Measurements from ENCODE around the gene NFYA. TPM values are rescaled to one million over a fixed set of nuclear protein-coding genes. Genes with fewer than 3 reads are reported as not detected.

Gene NFYA
- total RNA-seq, 1 donor from 2014 or later = 27.8 TPM

DNA sequence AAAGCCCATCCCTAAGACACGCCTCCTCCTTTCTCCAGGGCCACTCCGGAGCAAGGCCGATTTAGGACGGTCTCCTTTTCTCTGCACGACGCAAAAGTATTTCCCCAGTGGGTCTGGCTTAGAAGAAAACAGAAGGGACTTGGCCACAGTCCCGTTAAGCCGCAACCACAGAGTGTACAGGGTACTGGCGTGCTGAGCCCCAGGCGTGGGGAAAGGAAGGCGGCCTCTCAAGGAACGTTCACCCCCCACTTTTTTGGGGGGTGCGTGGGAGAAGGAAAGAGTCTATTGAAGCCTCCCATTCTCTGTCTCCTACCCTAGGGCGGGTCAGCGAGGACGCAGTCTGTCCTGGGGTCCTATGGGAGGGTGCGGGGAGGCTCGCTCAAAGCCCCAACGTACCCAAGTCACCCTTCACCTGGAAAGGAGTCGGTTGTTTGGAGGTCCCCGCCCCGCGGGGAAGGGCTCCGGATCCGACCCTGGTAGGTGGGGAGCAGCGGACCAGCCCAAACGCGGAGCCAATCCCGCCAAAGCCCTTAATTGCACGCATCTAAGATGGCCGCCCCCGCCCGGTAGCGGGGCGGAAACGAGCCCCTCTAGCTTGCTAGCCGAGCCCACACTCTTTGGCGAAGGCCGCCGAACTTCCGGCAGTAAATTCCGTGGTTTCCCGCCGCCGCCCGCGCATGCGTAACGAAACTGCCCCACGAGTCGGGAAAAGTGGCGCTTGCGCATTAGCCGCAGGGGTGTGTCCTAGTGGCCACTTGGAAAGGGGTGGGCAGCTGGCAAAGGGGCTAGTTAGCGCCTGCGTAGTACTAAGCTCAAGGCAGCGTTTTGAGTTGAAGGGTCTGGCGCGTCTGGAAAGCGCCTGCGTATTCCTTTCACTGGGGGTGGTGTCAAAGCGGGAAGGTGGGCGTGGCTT is 595 bp upstream of the NFYA start, which contains the start of gene OARD1:
TSS of gene OARD1 (minus strand) at position 434 of the 913 bp plus-strand sequence. CDS start 722 bp downstream, outside the sequence.
- H3K4me3 ChIP-seq (ENCODE audit: insufficient read depth, low read depth, low read length) = peak within 1 kb of the TSS; percentile 90
- H3K36me3 ChIP-seq (ENCODE audit: insufficient read depth, low read length) = peaks cover 8% of the 10 kb centered on the region
- Mint-ChIP-seq H3K4me3 (ENCODE audit: unreplicated experiment) (peak within 1 kb of the TSS; percentile 92), H3K27ac (ENCODE audit: unreplicated experiment) (peak within 1 kb of the TSS; percentile 93), H3K27me3 (ENCODE audit: low read depth, unreplicated experiment) (no peaks in the 10 kb centered on the region), H3K4me1 (ENCODE audit: low read depth, unreplicated experiment) (peaks cover 21% of the 10 kb centered on the region), H3K36me3 (ENCODE audit: low read depth, unreplicated experiment) (no peaks in the 10 kb centered on the region), H3K9me3 (ENCODE audit: unreplicated experiment) (no peaks in the 10 kb centered on the region)
- peak within 1 kb of the TSS; percentile 99 for H3K9ac ChIP-seq (ENCODE audit: low read length)
- FAIRE-seq (no peak), DNase-seq (ENCODE audit: low read depth) (peak; percentile 96)
- no peak for TF ChIP-seq EZH2 (IDR thresholded peaks at IDR 0.05; ENCODE audit: insufficient read depth, low read length)
- TF ChIP-seq, protein P1, sequence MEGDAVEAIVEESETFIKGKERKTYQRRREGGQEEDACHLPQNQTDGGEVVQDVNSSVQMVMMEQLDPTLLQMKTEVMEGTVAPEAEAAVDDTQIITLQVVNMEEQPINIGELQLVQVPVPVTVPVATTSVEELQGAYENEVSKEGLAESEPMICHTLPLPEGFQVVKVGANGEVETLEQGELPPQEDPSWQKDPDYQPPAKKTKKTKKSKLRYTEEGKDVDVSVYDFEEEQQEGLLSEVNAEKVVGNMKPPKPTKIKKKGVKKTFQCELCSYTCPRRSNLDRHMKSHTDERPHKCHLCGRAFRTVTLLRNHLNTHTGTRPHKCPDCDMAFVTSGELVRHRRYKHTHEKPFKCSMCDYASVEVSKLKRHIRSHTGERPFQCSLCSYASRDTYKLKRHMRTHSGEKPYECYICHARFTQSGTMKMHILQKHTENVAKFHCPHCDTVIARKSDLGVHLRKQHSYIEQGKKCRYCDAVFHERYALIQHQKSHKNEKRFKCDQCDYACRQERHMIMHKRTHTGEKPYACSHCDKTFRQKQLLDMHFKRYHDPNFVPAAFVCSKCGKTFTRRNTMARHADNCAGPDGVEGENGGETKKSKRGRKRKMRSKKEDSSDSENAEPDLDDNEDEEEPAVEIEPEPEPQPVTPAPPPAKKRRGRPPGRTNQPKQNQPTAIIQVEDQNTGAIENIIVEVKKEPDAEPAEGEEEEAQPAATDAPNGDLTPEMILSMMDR (IDR thresholded peaks at IDR 0.05; ENCODE audit: insufficient read depth, low read depth, low read length) = no peak
- no peaks in the 10 kb centered on the region for H3K27me3 ChIP-seq (ENCODE audit: insufficient read depth, low read length)
- H3K79me2 ChIP-seq (ENCODE audit: insufficient read depth, low read length) = peaks cover 41% of the 10 kb centered on the region
- H2AFZ ChIP-seq (ENCODE audit: low read depth, low read length) = peak within 1 kb of the TSS; percentile 87
- H3K4me1 ChIP-seq (ENCODE audit: insufficient read depth, low read length) = peaks cover 9% of the 10 kb centered on the region
- H3K4me2 ChIP-seq (ENCODE audit: low read length) = peak within 1 kb of the TSS; percentile 99
- H4K20me1 ChIP-seq (ENCODE audit: insufficient read depth, low read length) = peaks cover 30% of the 10 kb centered on the region
- peak within 1 kb of the TSS; percentile 95 for H3K27ac ChIP-seq (ENCODE audit: low read depth, low read length)
- H3K9me3 ChIP-seq (ENCODE audit: insufficient read depth, low read depth, low read length) = no peaks in the 10 kb centered on the region

DNA sequence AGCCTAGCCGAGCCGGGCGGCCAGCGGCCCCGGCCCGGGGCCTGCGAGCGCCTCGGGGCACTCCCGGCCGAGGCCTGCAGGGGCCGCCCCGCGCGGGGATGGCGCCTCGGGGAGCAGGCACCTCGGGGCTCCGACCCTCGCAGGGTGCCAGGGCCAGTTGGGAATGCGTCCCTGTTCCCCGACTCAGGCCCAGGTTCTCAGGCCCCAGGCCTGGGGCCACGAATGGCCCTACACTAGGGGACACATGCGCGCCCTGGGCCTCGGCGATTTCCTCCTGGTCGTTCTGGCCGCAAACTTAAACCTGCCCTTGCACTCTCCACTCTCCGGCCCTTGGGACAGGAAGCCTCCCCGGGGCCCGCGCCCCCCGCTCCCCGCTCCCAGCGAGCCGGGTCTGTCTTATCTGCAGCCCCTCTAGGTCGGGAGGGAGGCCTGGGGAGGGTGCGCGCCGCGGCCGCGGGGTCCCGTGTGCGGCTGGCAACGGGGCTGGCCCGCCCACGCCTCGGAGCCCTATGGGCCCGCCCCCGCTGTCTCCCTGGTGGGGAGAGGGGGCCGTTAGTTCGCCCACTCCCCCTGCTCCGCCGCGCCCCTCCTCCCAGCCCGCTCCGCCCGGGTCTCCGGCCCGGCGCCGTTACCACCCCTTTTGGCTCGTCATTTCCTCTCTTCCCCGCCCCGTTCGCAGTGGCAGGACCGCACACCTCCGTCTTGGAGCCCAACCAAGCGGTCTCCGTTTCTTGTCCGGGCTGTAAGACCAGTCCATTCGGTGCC is 611 bp downstream of the NFYA start:
- FAIRE-seq = no peak
- no peaks in the 10 kb centered on the region for H3K9me3 ChIP-seq (ENCODE audit: insufficient read depth, low read depth, low read length)
- H3K4me3 Mint-ChIP-seq (ENCODE audit: unreplicated experiment) = peak overlapping the region; percentile 86
- H3K27ac ChIP-seq (ENCODE audit: low read depth, low read length) = peak overlapping the region; percentile 95
- H3K36me3 Mint-ChIP-seq (ENCODE audit: low read depth, unreplicated experiment) = no peaks in the 10 kb centered on the region
- H3K36me3 ChIP-seq (ENCODE audit: insufficient read depth, low read length) = peaks cover 6% of the 10 kb centered on the region
- H3K4me2 ChIP-seq (ENCODE audit: low read length) = peak overlapping the region; percentile 99
- no peaks in the 10 kb centered on the region for H3K27me3 Mint-ChIP-seq (ENCODE audit: low read depth, unreplicated experiment)
- H3K9ac ChIP-seq (ENCODE audit: low read length) = peak overlapping the region; percentile 99
- DNase-seq (ENCODE audit: low read depth) = peak; percentile 70
- peaks cover 39% of the 10 kb centered on the region for H4K20me1 ChIP-seq (ENCODE audit: insufficient read depth, low read length)
- H3K27ac Mint-ChIP-seq (ENCODE audit: unreplicated experiment) = peak overlapping the region; percentile 95
- H3K27me3 ChIP-seq (ENCODE audit: insufficient read depth, low read length) = no peaks in the 10 kb centered on the region
- no peaks in the 10 kb centered on the region for H3K9me3 Mint-ChIP-seq (ENCODE audit: unreplicated experiment)
- TF ChIP-seq, protein P1 (IDR thresholded peaks at IDR 0.05; ENCODE audit: insufficient read depth, low read depth, low read length) = no peak
- no peak for TF ChIP-seq EZH2 (IDR thresholded peaks at IDR 0.05; ENCODE audit: insufficient read depth, low read length)
- peak overlapping the region; percentile 67 for H2AFZ ChIP-seq (ENCODE audit: low read depth, low read length)
- peak overlapping the region; percentile 81 for H3K4me3 ChIP-seq (ENCODE audit: insufficient read depth, low read depth, low read length)
- peaks cover 21% of the 10 kb centered on the region for H3K4me1 Mint-ChIP-seq (ENCODE audit: low read depth, unreplicated experiment)
- peaks cover 9% of the 10 kb centered on the region for H3K4me1 ChIP-seq (ENCODE audit: insufficient read depth, low read length)
- peaks cover 53% of the 10 kb centered on the region for H3K79me2 ChIP-seq (ENCODE audit: insufficient read depth, low read length)

All from astrocyte (in vitro differentiated cells and primary cell).